Suprapubic skin (tissue), 4 donors: ENCODE measurements around the gene RYR3.
A peak's percentile ranks its signal among the peaks of the same experiment; 100 is the strongest.

ENCODE experiments used
- EP300 ChIP-seq: sonication (generic); formaldehyde crosslinking; IDR thresholded peaks from one replicate; pipeline ENCODE4 v1.6.1; 2017; ENCODE audit warnings: antibody characterized with exemption
- POLR2A ChIP-seq, 2 donors: fragments of 450-650 bp; IDR thresholded peaks; one replicate each; pipeline ENCODE4 v1.6.1; 2017; ENCODE audit warnings: antibody characterized with exemption in 2 of 2, mild to moderate bottlenecking in 2 of 2, moderate library complexity in 2 of 2
- POLR2AphosphoS5 ChIP-seq, 3 donors: sonication (generic); formaldehyde crosslinking; IDR thresholded peaks; one replicate each; pipeline ENCODE4 v1.6.1; 2017; ENCODE audit warnings: antibody characterized with exemption in 3 of 3
- TF ChIP-seq, protein P1 (sequence below), 2 donors: fragments of 200-600 bp in 1 of 2; fragments of 450-650 bp in 1 of 2; sonication (generic) in 1 of 2; IDR thresholded peaks; one replicate each; pipeline ENCODE4 v1.5.1; 2016 to 2019; ENCODE audit warnings: antibody characterized with exemption in 2 of 2, mild to moderate bottlenecking in 1 of 2, moderate library complexity in 1 of 2

DNA sequence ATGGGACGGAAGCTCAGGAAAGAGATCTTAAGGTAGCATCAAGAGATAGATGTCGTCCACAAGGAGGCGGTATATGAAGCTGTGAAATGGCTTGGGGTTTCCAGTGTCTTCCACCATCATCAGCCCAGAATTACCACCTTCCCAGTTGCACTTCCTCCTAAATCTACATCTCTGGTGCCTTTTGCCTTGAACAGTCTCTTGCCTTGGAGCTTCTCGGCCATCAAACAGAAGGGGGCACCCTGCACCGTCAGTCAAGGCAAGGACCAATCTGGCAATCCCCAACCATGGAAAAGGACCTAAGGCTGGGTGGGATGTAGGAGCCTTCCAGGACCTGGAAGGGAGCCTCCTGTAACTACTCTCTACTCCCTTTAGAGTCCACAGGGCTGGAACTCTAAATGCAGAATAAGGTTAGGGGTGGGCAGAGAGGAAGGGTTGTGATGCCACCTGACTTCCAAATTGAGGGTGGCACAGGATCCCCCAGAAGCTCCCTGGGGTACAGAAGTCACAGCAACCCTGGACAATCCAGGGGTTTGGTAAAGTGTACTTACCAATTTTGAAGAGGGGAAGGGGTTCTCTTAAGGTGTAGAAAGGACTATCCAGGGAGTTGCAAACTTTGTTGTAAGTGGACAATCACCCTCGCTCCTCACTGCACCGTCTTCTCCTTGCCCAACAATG lies 1.0 kb upstream of the RYR3 start:
- TF ChIP-seq, protein P1, sequence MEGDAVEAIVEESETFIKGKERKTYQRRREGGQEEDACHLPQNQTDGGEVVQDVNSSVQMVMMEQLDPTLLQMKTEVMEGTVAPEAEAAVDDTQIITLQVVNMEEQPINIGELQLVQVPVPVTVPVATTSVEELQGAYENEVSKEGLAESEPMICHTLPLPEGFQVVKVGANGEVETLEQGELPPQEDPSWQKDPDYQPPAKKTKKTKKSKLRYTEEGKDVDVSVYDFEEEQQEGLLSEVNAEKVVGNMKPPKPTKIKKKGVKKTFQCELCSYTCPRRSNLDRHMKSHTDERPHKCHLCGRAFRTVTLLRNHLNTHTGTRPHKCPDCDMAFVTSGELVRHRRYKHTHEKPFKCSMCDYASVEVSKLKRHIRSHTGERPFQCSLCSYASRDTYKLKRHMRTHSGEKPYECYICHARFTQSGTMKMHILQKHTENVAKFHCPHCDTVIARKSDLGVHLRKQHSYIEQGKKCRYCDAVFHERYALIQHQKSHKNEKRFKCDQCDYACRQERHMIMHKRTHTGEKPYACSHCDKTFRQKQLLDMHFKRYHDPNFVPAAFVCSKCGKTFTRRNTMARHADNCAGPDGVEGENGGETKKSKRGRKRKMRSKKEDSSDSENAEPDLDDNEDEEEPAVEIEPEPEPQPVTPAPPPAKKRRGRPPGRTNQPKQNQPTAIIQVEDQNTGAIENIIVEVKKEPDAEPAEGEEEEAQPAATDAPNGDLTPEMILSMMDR (IDR thresholded peaks at IDR 0.05) = peak in 1 of 2 donors; percentile 6
- no peak for TF ChIP-seq POLR2AphosphoS5 (IDR thresholded peaks at IDR 0.05)
- TF ChIP-seq POLR2A (IDR thresholded peaks at IDR 0.05) = no peak
- TF ChIP-seq EP300 = no peak
